GM18505 (cell line): Measurements from ENCODE around the gene TMEM233.

Experiments
- ATAC-seq: cut with Tn5 transposase; IDR thresholded peaks from one replicate; pipeline ENCODE4 v1.9.1; 2021; ENCODE audit not compliant: unreplicated experiment
- POLR2A ChIP-seq: IDR thresholded peaks from 4 replicates; pipeline ENCODE4 v1.6.1; 2011; ENCODE audit warnings: borderline replicate concordance; ENCODE audit not compliant: insufficient read depth, insufficient read length; ENCODE audit errors: extremely low read depth

Gene TMEM233

GRCh38 chr12:119593578-119594398 lies at the start of gene TMEM233:
TMEM233 (plus strand) TSS chr12:119593774; CDS start chr12:119593849, 75 bp downstream.
- TF ChIP-seq POLR2A: no peak
- no peak for ATAC-seq

GRCh38 chr12:119544765-119545625 lies 48.6 kb upstream of the TMEM233 start:
- ATAC-seq: no peak
- no peak for TF ChIP-seq POLR2A

GRCh38 chr12:119546340-119546739 lies 47.2 kb upstream of the TMEM233 start:
- no peak for TF ChIP-seq POLR2A
- no peak for ATAC-seq

- ATAC-seq: no peak
- TF ChIP-seq POLR2A: no peak
Measured at GRCh38 chr12:119547001-119547400, 46.6 kb upstream of the TMEM233 start.

- TF ChIP-seq POLR2A: no peak
- ATAC-seq: no peak
Measured at GRCh38 chr12:119556854-119557253, 36.7 kb upstream of the TMEM233 start.

GRCh38 chr12:119565404-119565803 lies 28.2 kb upstream of the TMEM233 start:
- TF ChIP-seq POLR2A: no peak
- no peak for ATAC-seq

- no peak for ATAC-seq
- TF ChIP-seq POLR2A: no peak
Measured at GRCh38 chr12:119570771-119571170, 22.8 kb upstream of the TMEM233 start.

GRCh38 chr12:119573086-119573485 lies 20.5 kb upstream of the TMEM233 start:
- no peak for TF ChIP-seq POLR2A
- no peak for ATAC-seq

GRCh38 chr12:119574255-119574654 lies 19.3 kb upstream of the TMEM233 start:
- no peak for TF ChIP-seq POLR2A
- ATAC-seq: no peak

GRCh38 chr12:119576118-119576810 lies 17.3 kb upstream of the TMEM233 start:
- ATAC-seq: no peak
- TF ChIP-seq POLR2A: no peak

GRCh38 chr12:119576915-119577314 lies 16.7 kb upstream of the TMEM233 start:
- no peak for TF ChIP-seq POLR2A
- ATAC-seq: no peak

- ATAC-seq: no peak
- TF ChIP-seq POLR2A: no peak
Measured at GRCh38 chr12:119578112-119578511, 15.5 kb upstream of the TMEM233 start.

- no peak for ATAC-seq
Measured at GRCh38 chr12:119589097-119589496, 4.5 kb upstream of the TMEM233 start.

More at GRCh38 chr12:119589097-119589496, 4.5 kb upstream of the TMEM233 start:
- TF ChIP-seq POLR2A: no peak
